Right hindlimb (tissue), 1 donor: ENCODE measurements around the gene APLN.
A peak's percentile ranks its signal among the peaks of the same experiment; 100 is the strongest.

ENCODE experiments used
- DNase-seq: peaks from one replicate; pipeline ENCODE4 v3.0.0-alpha.2; 2018

The APLN gene

GRCh38 chrX:129640737-129641136 is 14.0 kb downstream of the APLN start:
- no peak for DNase-seq

GRCh38 chrX:129638917-129639316 is 15.8 kb downstream of the APLN start:
- DNase-seq = no peak

- peak; percentile 75 for DNase-seq
Measured at GRCh38 chrX:129637217-129638109, 17.3 kb downstream of the APLN start.

GRCh38 chrX:129636175-129636681 is 18.5 kb downstream of the APLN start:
- DNase-seq = no peak

GRCh38 chrX:129634541-129634940 is 20.2 kb downstream of the APLN start:
- DNase-seq = no peak

DNA sequence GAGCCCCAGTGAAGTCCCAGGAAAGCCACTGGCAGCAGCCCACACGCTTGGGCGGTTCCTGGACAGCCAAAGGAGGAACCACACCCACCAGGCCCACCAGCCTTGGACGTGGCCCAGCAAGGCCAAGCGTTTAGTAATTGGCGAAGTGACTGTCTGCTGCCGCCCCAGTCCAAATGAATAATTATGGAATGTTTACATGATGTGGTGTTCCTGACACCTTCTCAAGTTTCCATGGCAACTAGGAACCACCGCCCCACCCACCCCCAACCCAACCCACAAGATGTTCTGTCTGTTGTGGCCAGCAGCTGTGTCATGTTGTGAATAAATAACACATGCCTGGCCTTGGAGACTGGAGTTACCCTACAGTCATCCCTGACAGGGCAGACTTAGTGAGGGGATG is 22.3 kb downstream of the APLN start:
- peak; percentile 38 for DNase-seq

DNA sequence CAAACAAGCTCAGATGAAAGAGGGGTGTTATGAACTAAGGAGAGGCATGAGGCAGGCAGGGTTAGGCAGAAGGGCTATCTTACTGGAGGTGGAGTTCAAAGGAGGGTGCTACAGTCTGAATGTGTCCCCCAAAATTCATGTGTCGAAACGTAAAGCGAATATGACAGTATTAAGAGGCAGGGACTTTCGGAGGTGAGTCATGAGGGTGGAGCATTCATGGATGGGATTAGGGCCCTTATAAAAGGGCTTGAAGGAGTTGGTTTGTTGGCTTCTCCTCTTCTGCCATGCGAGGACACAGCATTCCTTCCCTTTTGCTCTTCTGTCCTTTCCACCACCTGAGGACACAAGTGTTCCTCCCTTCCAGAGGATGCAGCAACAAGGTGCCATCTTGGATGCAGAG is 22.9 kb downstream of the APLN start:
- DNase-seq = no peak

GRCh38 chrX:129629837-129630236 is 24.9 kb downstream of the APLN start:
- DNase-seq = peak; percentile 57

GRCh38 chrX:129626026-129626425 is 28.7 kb downstream of the APLN start:
- no peak for DNase-seq

DNA sequence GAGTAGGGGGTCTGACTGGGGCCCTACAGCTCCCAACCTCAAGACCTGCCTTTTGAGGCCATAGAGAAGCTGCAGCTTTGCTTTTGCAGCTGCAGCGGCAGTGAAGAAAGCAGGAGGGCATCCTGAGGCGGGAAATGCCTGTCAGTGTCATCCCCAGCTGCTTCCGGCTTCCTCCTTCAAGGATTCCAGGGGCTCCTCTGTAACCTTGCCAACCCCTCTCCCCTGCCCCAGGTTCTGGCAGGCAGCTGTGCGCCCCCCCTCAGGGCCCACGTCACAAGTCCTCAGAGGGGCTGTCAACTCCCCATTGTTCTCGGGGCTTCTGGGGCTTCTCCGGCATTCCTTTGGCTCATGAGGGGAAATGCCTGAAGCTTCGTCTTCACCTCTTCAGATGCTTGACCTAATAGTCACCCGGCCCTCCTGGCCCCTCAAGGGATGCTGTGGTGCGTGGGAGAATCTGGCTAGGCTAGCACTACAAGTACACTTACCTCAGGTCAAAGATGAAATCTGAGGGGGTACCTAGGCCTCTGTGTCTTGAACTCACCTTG is 31.9 kb downstream of the APLN start:
- peak; percentile 36 for DNase-seq

- DNase-seq = no peak
Measured at GRCh38 chrX:129618997-129619396, 35.8 kb downstream of the APLN start.

DNA sequence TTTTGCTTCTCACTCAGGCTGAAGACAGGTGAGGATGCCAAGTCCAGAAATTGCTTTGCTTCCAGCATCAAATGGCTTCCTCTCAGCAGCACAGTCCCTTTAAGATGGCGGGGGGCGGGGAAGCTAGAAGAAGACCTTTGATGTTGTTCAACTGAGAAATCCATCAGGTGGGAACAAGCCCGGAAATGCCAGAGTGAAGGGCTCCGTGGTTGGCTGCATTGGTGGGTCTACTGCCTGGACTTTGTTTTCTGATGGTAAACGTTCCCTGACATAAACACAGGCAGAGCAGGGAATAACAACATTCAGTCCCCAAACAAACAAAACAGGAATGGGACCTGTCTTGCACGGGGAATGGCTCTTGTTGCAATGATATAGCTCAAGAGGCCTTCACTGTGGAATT is 37.3 kb downstream of the APLN start:
- DNase-seq = no peak

GRCh38 chrX:129614481-129615255 is 40.1 kb downstream of the APLN start:
- no peak for DNase-seq

DNA sequence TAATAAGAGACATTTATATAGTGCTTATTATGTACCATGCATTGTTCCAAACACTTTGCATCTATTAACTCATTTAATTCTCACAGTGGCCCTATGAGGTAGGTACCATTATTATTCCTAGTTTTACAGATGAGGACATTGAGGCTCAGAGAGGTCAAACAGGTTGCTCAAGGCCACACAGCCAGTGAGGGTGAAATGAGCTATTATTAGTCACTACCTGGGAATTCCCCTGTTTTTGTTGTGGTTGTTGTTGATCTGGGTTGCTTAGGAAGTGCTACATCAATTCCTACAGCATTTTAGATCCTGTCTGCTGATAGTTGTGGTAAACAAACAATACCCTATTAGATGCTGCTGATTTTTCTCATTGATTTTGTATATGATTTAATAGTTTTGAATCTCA is 41.2 kb downstream of the APLN start:
- DNase-seq = no peak

DNA sequence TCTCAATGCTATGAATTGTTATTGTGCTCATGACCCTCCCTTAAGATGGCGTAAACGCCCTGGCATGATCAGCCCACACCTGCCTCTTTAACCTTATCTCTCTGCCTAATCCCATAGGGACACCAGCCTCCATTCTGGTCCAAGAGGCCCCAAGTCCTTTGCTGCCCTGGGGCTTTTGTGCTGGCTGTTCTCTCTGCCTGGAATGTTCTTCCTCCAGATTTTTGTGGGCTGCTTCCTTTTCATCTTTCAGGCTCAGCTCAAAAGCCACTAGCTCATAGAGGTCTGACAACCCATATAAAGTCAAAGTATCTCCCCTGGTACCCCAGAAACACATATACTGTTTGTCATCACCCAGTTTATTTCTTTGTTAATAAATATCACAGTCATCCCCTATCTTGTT is 42.4 kb downstream of the APLN start:
- DNase-seq = no peak

- DNase-seq = no peak
Measured at GRCh38 chrX:129609395-129609794, 45.4 kb downstream of the APLN start.

DNA sequence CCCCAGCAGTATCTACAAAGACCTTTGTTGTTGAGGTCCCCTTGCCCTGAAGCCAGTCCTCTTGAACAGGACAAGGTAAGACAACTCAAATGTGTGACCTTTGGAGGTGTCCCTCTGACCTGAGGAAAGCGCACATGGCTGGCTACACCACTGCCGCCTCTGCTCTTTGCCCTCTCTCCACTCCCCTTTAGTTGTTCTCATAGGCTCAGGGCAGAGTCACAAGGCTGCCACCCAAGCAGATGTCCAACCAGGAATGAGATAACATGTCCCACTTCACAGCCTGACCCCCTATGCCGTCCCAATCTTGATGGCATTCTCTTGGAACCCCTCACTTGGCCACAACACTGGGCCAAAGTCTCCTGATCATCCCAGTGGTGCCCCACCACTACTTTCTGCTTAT is 46.3 kb downstream of the APLN start:
- no peak for DNase-seq

- peak; percentile 61 for DNase-seq
Measured at GRCh38 chrX:129606918-129607317, 47.8 kb downstream of the APLN start.

- DNase-seq = peak; percentile 35
Measured at GRCh38 chrX:129600981-129601424, 53.8 kb downstream of the APLN start.

GRCh38 chrX:129599996-129600395 is 54.8 kb downstream of the APLN start:
- no peak for DNase-seq

GRCh38 chrX:129599499-129599898 is 55.3 kb downstream of the APLN start:
- no peak for DNase-seq

- no peak for DNase-seq
Measured at GRCh38 chrX:129597905-129598304, 56.9 kb downstream of the APLN start.

GRCh38 chrX:129596077-129596476 is 58.7 kb downstream of the APLN start:
- DNase-seq = no peak
